ENCODE results near the gene MUC2. TPM values are rescaled to one million over a fixed set of nuclear protein-coding genes. Genes with fewer than 3 reads are reported as not detected.

The MUC2 gene
- total RNA-seq, 1 experiment from 2014 or later: not detected

GRCh38 chr11:1051356-1052132 is 23.1 kb upstream of the MUC2 start:
- no peak for DNase-seq (ENCODE audit: low read depth)

GRCh38 chr11:1052133-1053011 is 22.3 kb upstream of the MUC2 start:
- no peak for DNase-seq (ENCODE audit: low read depth)

GRCh38 chr11:1053121-1053901 is 21.4 kb upstream of the MUC2 start:
- no peak for DNase-seq (ENCODE audit: low read depth)

GRCh38 chr11:1054143-1055108 is 20.2 kb upstream of the MUC2 start:
- no peak for DNase-seq (ENCODE audit: low read depth)

GRCh38 chr11:1055109-1055703 is 19.5 kb upstream of the MUC2 start:
- DNase-seq (ENCODE audit: low read depth): no peak

- DNase-seq (ENCODE audit: low read depth): no peak
Observed at GRCh38 chr11:1055990-1056771, 18.5 kb upstream of the MUC2 start.

GRCh38 chr11:1057806-1058205 is 16.9 kb upstream of the MUC2 start:
- DNase-seq (ENCODE audit: low read depth): no peak

GRCh38 chr11:1059759-1060158 is 14.9 kb upstream of the MUC2 start:
- DNase-seq (ENCODE audit: low read depth): no peak

- no peak for DNase-seq (ENCODE audit: low read depth)
Observed at GRCh38 chr11:1060410-1060809, 14.3 kb upstream of the MUC2 start.

GRCh38 chr11:1060852-1061616 is 13.6 kb upstream of the MUC2 start:
- peak; percentile 77 for DNase-seq (ENCODE audit: low read depth)

GRCh38 chr11:1062075-1062820 is 12.4 kb upstream of the MUC2 start:
- no peak for DNase-seq (ENCODE audit: low read depth)

- DNase-seq (ENCODE audit: low read depth): no peak
Observed at GRCh38 chr11:1064167-1064566, 10.5 kb upstream of the MUC2 start.

GRCh38 chr11:1067812-1068496 is 6.7 kb upstream of the MUC2 start:
- no peak for DNase-seq (ENCODE audit: low read depth)

- DNase-seq (ENCODE audit: low read depth): no peak
Observed at GRCh38 chr11:1069740-1070139, 4.9 kb upstream of the MUC2 start.

GRCh38 chr11:1070594-1071462 is 3.8 kb upstream of the MUC2 start:
- DNase-seq (ENCODE audit: low read depth): no peak

GRCh38 chr11:1071571-1072115 is 3.0 kb upstream of the MUC2 start:
- peak; percentile 18 for DNase-seq (ENCODE audit: low read depth)

Measured in RPMI7951 (cell line).